Left kidney (tissue), 2 donors: Measurements from ENCODE around the gene CADM2. TPM values are rescaled to one million over a fixed set of nuclear protein-coding genes. Genes with fewer than 3 reads are reported as not detected.

Experiments
- DNase-seq: peaks from one replicate; pipeline ENCODE4 v3.0.0-alpha.2; 2013
- polyA plus RNA-seq: library from polyadenylated mRNA; unstranded; fragments of 120-200 nt; gene quantifications from one replicate; pipeline ENCODE4 v1.2.1, GENCODE V29; 2013; ENCODE audit not compliant: insufficient read length

Gene CADM2
- polyA plus RNA-seq, 1 donor: 0.52 TPM

DNA sequence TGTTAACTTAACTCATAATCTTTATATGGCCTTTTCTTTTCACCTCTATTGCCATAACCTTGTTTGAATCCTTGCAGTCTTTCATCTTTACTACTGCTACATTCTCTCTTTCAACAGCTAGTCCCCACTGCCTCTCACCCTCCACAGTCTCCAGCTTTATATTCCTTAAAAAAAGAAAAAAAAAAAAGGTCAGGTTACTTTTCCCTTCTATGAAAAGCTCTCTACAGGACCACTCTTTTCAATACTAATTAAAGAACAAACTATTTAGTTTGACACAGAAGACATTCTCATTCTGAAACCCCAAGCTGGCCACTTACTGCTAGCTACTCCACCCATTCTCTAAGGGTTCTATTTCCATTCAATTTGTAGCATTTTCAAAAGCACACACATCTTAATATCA is 25.6 kb downstream of the CADM2 start:
- no peak for DNase-seq

DNA sequence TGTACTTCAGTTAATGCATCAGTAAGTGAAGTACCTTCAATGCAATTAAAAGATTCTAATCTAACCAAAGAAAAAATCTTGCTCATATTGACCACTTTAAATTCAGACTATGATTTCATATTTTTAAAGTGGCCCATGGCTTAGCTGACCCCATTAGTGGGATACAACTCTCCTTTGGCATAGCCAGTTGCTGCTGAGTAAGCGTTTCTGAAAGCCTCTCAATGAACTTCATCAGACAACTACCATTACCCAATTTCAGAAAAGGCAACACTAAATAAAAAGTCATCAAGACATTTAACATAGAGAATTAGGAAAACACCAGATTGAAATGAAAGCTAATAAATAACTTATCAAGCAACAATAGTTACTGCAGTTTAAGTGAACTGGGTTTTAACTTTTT is 27.0 kb downstream of the CADM2 start:
- no peak for DNase-seq

DNA sequence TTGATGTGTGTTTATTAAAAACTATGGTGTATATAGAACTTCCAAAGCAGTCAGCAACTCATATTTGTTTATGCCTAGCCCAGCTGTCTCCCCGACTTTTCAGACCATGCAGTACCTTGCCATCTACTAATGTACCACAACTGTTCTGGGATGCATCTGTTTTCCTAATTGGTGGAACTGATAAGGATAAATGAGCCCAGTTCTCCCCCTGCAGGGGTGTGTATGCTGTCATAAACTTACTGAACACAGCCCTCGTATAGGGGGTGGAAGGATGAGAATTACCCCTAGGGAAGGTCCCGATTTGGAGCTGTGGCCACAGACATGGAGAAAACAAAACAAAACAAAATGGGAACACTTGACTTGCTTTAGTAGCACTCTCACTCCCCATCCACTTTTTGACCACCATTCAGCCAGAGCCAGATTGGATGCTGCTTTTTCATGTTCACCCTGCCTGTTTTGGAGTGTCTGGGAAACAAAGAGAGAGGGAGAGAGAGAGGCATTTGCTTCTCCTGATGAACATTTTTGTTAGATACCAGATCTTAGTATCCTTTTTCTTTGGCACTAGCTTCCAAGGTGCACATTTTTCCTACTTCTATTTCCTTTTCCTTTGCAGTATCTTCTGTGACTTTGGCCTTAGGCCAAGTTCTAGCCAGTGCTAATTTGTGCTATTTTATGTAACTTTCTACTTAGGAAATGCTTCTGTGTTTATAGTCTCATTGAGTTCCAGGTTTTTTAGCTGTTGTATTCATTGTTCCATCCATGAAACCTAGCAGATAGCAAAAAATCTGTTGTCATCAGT is 29.1 kb downstream of the CADM2 start:
- DNase-seq: no peak

DNA sequence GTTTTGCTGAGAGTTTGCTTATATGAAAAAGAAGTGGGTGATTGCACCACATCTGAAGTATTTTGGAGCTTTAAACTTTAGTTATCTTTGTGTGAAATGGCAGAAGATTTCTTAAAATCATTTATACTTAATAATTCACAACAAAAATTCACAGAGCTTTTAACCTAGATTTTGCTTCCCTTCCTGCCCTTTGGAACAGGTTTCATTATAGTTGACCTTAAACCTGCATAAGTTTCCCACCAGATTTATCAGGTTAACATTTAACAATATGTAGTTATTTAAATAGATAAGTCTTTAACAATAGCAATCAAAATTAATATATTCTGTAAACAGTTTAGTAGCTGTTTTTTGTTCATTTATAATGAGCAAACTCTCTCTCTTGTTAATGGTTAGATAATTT is 30.3 kb downstream of the CADM2 start:
- no peak for DNase-seq

DNA sequence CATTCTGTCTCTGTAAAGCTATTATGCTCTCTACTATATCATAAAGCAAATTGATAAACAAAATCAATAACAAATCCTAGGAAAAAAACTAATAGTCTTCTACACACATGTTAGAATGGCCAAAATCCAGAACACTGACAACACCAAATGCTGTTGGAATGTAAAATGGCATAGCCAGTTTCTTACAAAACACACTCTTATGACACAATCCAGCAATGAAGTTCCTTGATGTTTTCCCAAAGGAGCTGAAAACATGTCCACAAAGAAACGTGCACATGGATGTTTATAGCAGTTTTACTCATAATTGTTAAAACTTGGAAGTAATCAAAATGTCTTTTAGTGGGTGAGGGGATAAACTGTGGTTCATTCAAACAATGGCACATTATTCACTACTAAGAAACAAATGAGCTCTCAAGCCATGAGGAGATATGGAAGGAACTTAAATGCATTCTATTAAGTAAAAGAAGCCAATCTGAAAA is 32.7 kb downstream of the CADM2 start:
- DNase-seq: no peak

DNA sequence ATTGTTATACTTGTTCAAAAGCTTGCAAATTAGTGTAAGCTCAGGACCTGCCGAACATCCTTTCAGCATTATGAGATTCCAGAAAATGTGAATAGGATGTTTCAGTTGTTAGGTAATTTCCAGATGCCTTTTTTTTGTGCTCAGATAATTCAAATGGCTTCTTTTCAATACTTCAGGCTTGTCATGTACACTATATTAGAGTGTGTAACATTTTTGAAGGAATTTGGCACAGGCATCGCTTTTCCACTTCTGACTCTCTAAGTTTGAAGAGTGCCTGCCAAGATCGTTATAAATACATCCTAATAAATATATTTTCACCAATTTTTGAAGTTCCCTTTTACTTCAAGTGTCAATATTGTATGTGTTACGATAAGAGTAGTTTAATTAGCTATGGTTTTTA is 35.2 kb downstream of the CADM2 start:
- no peak for DNase-seq

DNA sequence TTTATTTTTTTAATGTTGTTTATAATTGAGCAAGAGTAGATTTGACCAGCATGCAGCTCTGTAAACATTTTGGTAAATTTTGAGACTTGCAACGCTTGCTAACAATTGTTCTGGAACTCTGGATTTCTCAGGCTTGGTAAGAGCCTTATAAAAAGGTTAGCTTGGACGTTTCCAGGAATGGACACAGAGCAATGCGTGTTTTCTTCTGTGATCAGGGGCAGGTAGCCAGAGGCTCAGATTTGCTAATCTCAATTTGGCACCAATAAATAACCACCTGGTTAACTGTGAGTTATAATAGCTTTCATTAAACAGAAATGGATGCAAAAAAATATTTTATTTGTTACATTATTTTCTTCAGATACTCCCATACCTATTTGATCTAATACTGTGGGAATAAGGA is 39.8 kb downstream of the CADM2 start:
- no peak for DNase-seq

DNA sequence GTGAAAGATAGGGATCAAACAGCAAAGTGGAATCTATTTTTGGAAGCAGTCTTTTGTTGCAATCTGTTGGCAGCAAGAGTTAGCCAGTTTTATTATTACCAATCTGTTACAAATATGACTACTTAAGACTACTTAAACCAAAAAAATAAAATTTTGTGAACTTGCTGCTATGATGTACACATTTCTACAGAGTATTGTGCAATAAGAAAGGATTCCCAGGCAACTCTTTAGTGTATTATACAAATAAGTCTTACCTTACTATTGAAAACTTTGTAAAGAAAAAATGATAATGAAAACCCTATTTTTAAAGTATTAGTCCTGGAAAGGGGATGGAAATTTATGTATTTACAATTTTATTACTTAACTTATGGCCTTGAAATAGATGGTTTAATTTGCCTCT is 44.7 kb downstream of the CADM2 start:
- DNase-seq: no peak

DNA sequence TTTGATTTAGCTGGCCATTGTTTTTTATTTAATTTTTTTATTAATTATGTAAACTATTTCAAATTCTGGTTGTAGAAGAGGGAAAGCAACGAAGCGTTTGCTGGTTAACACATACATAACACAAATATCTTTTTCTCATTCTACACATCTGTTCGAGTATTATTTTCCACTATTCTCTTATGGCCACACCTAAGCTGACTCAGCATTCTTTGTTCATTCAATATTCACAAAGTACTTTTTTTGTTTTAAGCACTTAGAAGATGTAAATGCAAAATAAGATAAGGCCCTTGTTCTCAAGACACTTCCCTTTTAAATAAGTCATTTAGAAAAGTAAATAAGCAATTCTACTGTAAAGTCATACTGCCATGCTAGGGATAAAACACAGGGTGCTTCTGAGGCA is 45.4 kb downstream of the CADM2 start:
- DNase-seq: no peak

DNA sequence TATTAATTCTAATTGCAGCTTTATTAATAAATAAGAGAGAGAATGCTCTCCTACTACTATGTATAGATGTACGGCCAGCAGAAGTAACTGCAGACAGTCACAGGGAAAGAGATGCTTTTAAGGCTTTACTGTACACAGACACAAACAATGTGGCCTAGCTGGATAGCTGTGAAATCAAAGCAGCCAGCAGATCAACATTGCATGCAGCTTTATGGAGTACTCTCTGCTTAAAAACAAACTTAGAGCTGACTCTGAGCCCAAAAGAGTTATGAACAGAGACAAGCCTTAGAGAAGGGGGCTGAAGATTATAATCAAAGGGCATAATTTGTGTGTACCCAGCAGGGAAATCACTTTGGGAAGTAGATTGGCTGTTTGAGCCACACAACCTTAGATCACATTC is 47.2 kb downstream of the CADM2 start:
- DNase-seq: no peak

DNA sequence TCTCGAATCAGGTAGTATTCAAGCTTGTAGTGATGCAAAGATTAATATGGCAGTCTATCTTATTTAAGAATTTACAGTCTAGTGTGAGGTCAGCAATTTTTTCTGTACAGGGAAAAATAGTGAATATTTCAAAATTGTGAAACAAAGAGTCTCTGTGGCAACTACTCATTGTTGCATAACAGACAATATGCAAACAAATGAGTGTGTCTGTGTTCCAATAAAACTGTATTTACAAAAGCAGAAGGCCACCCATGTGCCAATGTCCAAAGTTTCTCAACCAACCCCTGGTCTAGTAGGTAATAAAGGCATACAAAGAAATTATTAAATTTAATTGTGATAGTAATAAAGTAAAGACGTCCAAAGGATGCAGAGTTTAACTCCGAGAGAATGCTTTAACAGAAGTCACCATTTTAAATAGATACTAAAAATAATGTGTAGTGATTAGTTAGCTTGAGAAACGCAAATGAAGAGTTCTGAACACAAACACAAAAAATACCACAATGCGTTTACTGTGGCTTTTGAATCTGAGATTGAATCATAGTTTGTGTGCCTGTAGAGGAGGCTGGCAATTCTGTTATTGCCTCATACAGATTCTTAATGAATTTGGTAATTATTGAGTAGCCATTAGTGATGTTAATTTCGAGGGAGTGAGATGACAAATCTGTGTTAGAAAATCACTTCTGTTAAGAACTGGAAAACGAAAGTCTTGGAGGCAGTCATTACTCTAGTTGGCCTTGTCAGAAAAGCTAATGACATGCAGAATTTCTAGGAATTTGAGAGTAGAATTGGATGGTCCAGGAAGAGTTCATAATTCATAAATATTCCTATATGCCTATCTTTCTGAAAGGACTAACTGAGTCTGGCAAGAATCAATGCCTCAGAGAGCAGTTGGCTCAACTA is 48.7 kb downstream of the CADM2 start:
- DNase-seq: no peak

DNA sequence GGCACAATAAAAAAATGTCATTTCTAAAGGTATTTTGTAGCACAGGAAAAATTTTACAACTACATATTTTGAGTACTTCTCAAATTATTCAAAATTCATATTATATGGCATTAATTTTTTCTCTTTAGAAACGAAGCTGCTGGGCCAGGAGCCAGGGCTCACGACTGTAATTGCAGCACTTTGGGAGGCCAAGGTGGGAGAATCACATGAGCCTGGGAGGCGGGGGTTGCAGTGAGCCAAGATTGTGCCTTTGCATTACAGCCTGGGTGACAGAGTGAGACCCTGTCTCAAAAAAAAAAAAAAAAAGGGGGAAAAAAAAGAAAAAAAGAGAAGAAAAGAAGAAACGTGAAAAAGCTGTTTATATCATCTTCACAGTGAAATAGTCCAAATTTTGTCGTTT is 62.0 kb downstream of the CADM2 start:
- DNase-seq: no peak

DNA sequence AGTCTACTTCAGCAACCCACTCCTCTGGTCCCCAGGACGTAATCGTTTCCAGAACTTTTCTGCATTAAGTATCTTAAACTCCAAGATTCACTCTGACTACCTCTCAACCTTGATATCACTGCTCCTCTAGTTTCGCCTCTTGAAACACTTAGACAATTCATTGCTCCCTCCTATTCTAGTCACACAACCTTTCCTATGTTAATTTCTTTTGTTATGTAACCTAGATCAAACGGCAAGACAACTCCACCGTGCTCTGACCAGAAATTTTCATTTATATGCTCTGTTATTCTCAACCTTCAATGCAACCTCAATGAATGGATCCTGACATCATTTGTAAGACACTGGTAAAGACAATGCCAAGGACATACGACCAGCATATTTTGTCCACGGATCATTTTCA is 71.3 kb downstream of the CADM2 start:
- DNase-seq: no peak

DNA sequence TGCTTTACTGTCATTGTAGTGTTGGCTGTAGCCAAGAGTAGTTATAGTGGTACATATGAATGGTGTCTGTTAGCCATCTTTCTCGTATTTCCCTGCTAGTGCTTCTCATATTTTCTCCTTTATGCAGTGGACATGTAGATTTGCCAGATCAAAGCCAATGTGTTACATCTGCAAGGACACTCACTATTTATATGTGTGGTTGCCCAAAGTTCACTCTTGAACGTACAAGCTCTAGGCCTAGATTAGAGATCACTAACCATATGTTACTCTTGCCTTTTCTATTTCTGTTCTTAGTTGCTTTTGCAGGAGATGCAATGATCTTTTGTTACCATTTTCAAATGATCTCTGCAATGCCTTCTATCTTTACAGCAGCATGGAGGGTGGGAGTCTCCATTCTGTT is 78.4 kb downstream of the CADM2 start:
- DNase-seq: no peak

DNA sequence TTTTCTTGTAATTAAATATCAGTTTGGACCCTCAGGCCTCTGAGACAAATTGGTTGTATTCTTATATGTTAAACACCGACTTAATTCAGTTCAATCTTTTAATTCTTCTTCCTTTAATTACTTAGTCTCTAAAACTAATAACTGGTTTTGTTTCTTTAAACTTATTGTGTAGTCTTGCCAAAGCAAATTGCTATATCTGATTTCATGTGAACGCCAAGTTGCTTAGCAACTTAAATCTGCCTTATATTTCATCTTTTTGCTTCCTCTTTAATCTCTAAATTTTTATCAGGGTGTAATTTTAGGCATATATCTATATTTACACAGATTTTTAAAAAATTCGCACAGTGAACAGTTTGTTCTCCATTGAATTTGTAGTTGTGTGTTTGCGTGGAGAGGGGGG is 82.2 kb downstream of the CADM2 start:
- no peak for DNase-seq

DNA sequence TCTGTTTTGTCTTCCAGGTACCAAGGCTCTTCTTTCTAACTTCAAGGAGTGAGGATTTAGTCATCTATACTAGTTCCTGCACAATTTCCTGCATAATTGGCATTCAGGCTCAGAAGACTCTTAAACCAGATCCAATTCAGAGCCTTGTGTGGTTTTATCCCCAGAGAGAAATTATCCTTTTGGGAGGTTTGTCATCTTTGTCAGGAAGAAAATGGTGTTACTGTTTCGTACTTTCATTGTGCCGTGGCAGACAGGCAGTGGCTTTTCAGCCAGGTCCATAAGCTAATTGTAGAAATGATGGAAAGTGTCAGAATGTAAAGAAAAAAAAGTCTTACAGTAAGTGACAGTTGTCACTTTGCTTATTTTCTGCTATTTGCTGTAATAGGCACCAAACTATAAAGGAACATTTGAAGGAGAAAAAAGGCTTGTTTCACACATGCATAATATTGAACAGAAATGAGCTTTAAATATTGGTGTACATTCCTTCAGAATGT is 82.8 kb downstream of the CADM2 start:
- DNase-seq: no peak

DNA sequence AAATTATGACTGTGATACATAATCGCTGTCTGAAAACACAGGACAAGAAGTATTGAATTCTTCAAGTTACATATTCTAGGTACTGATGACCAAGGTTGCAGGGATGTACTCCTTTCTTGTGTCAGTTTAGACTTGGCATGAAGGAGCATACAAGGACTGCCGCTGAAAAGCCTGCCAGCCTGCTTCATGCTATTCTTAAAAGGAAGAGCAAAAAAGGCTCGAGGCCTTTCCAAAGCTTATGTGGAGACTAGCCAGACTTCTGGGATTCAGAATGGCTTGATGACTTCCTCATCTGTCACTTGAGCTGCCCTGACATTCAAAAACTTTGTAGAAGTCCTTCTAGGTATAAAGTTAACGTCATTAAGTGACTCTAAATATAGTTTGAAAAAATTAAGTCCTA is 92.0 kb downstream of the CADM2 start:
- DNase-seq: no peak

DNA sequence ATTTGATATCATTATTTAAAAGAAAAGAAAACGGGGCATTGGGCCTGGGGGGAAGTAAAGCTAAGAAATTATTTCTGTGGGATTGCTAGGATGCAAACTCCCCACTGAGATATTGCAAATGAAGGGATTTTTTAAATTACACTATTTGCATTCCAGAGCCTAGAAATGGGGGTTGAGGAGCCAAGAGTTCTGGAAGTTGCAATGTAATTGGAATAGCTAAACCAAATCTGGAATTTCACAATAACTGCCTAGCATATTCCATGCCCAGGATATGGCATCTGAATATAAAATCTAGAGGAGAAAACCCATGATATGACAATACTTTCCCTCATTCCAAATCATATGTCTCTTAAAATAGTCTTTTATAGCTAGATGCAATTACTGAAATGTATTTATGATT is 93.0 kb downstream of the CADM2 start:
- no peak for DNase-seq

DNA sequence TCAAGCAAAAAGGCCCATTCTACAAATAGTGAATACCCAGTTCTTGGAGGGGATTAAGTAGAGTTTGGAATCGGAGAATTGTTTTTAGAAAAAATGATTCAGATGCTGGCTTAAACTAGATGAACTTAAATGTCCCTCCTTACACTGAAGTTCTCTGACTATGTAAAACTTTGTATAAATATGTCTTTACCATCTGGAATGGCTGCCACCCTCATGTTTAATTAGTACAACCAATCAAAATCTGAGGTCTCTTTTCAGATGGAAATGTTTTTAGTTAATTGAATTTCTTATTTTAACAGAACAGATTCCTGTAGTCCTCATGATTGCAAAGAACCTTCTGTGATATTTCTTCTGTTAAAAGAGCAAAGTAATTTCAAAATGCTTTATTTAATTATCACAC is 94.8 kb downstream of the CADM2 start:
- DNase-seq: no peak

DNA sequence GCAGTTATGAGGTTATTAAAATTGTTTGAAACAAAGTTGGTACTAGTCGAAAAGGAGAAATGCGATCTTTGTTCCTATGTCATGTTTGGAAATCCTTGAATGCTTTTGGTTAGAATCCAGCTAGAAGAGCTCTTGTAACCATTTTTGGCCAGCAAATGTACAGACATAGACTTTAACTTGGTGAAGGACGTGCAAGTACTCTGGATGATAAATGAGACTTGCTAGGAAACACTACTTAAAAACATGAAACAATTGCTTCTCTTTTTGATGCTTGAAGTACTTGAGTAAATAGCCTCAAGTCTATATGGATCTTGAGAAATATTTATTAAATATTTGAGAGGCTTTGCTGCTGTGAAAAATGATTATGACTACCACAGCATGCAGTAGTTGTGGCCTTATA is 95.8 kb downstream of the CADM2 start:
- no peak for DNase-seq

DNA sequence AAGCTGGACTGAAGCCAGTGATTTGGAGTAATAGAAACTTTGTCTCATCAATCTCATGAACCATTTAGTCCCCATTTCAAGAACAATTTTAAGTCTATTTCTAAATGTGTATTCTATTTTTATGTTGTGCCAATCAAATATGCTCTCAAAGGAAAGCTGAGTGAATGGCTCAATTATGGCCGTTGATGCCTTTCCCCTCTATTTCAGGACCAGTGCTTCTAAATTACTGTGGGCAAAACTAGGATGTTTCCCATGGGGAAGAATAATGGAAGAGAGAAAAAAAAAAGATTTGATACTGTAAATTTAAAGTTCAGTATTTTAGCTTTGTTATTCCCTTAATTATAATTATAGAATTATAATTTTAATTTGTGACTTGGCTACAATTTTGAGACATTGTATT is 110.1 kb downstream of the CADM2 start:
- DNase-seq: no peak

DNA sequence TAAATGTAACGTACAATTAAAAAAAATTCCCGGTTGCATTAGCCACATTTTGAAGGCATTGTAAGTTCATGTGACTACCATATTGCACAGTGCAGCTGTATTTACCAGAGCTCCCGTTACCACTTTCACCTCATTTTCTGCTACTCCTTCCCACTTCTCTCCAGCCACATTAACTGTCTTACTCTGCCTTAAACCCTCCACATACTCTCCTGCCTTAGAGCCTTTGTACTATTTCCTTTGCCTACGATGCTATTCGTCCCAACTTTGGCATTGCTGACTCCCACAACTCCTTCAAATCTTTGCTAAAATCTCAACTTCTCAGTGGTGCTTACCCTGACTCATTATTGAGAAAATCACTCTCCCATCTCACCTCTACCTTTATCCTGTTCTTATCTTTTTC is 115.2 kb downstream of the CADM2 start:
- no peak for DNase-seq

DNA sequence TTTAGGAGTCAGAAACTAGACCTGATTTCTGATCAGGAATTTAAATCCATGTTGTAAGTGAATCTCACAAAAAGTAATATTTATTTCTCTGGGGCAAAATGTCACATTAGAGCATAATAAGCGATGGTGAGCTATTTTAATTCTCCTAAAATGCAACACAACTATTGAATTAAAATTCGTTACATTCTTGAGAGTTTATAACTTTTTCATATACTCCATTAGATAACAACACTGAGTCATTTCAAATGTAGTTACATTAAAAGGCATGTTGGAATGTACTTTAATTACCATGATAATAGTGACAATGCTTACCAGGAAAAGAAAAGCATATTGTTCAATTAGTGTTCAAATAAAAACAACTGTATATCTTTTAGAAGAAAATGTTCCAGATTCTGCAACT is 116.9 kb downstream of the CADM2 start:
- DNase-seq: no peak
